ENCODE results near the gene NEURL1.

- TF ChIP-seq CTCF (IDR thresholded peaks at IDR 0.05 in 2 of 3, conservative IDR thresholded peaks at IDR 0.05 in 1 of 3; ENCODE audit: control insufficient read depth in 2 of 3, extremely low read depth in 1 of 3, insufficient read depth in 1 of 3, low read depth in 3 of 3, low read length in 3 of 3) (no peak), POLR2A (IDR thresholded peaks at IDR 0.05; ENCODE audit: low read depth, low read length) (no peak), IKZF2 (IDR thresholded peaks at IDR 0.05) (no peak), MAX (IDR thresholded peaks at IDR 0.05; ENCODE audit: low read depth, low read length) (no peak), TAF1 (IDR thresholded peaks at IDR 0.05; ENCODE audit: borderline replicate concordance, low read depth, low read length) (no peak), POLR2AphosphoS5 (IDR thresholded peaks at IDR 0.05; ENCODE audit: low read length) (no peak), CEBPZ (IDR thresholded peaks at IDR 0.05; ENCODE audit: low read depth, low read length) (no peak), NR2F1 (conservative IDR thresholded peaks at IDR 0.05) (no peak), ZNF274 (IDR thresholded peaks at IDR 0.05; ENCODE audit: insufficient read depth, insufficient read length) (no peak), LARP7 (IDR thresholded peaks at IDR 0.05) (no peak), ZBTB40 (IDR thresholded peaks at IDR 0.05; ENCODE audit: borderline replicate concordance) (no peak), SMC3 (IDR thresholded peaks at IDR 0.05; ENCODE audit: borderline replicate concordance, low read length) (no peak), ATF3 (IDR thresholded peaks at IDR 0.05; ENCODE audit: borderline replicate concordance, extremely low read depth, low read depth, low read length) (no peak), USF2 (IDR thresholded peaks at IDR 0.05; ENCODE audit: borderline replicate concordance, low read depth, low read length) (no peak)
Measured at GRCh38 chr10:103566536-103566935, 73.0 kb downstream of the NEURL1 start.

Data from GM12878 (cell line).